ENCODE data around the gene WIPI1.

WIPI1 gene

GRCh38 chr17:68451670-68452354, 5.5 kb downstream of the WIPI1 start:
- H3K4me1 ChIP-seq (ENCODE audit: control insufficient read depth, insufficient read depth, low read length) = no peaks in the 10 kb centered on the region
- no CpG with 5 or more reads among the region's 5 CpGs for WGBS (ENCODE audit: insufficient coverage, insufficient read length)
- no peak overlapping the region for H3K27ac ChIP-seq (ENCODE audit: low read length)
- H3K4me3 ChIP-seq (ENCODE audit: low read length) = no peak overlapping the region
- H3K36me3 ChIP-seq (ENCODE audit: control insufficient read depth, insufficient read depth, low read length) = peaks cover 3% of the 10 kb centered on the region
- H3K9me3 ChIP-seq (ENCODE audit: control insufficient read depth, insufficient read depth, low read length) = no peaks in the 10 kb centered on the region
- no peak for DNase-seq (ENCODE audit: low read depth, low spot score)
- H3K27me3 ChIP-seq (ENCODE audit: control insufficient read depth, insufficient read depth, low read length) = no peaks in the 10 kb centered on the region

GRCh38 chr17:68450801-68451200, 6.5 kb downstream of the WIPI1 start:
- Histone ChIP-seq H3K4me3 (ENCODE audit: low read length) (no peak overlapping the region), H3K9me3 (ENCODE audit: control insufficient read depth, insufficient read depth, low read length) (no peaks in the 10 kb centered on the region), H3K27me3 (ENCODE audit: control insufficient read depth, insufficient read depth, low read length) (no peaks in the 10 kb centered on the region), H3K27ac (ENCODE audit: low read length) (no peak overlapping the region), H3K36me3 (ENCODE audit: control insufficient read depth, insufficient read depth, low read length) (peaks cover 3% of the 10 kb centered on the region), H3K4me1 (ENCODE audit: control insufficient read depth, insufficient read depth, low read length) (no peaks in the 10 kb centered on the region)
- DNase-seq (ENCODE audit: low read depth, low spot score) = no peak
- no CpG with 5 or more reads among the region's 14 CpGs for WGBS (ENCODE audit: insufficient coverage, insufficient read length)

- Histone ChIP-seq H3K27ac (ENCODE audit: low read length) (no peak overlapping the region), H3K36me3 (ENCODE audit: control insufficient read depth, insufficient read depth, low read length) (peaks cover 3% of the 10 kb centered on the region), H3K9me3 (ENCODE audit: control insufficient read depth, insufficient read depth, low read length) (no peaks in the 10 kb centered on the region), H3K4me3 (ENCODE audit: low read length) (no peak overlapping the region), H3K4me1 (ENCODE audit: control insufficient read depth, insufficient read depth, low read length) (no peaks in the 10 kb centered on the region), H3K27me3 (ENCODE audit: control insufficient read depth, insufficient read depth, low read length) (no peaks in the 10 kb centered on the region)
- no CpG with 5 or more reads among the region's 8 CpGs for WGBS (ENCODE audit: insufficient coverage, insufficient read length)
- no peak for DNase-seq (ENCODE audit: low read depth, low spot score)
Measured at GRCh38 chr17:68450391-68450790, 6.9 kb downstream of the WIPI1 start.

- Histone ChIP-seq H3K9me3 (ENCODE audit: control insufficient read depth, insufficient read depth, low read length) (no peaks in the 10 kb centered on the region), H3K27me3 (ENCODE audit: control insufficient read depth, insufficient read depth, low read length) (no peaks in the 10 kb centered on the region), H3K4me3 (ENCODE audit: low read length) (no peak overlapping the region), H3K36me3 (ENCODE audit: control insufficient read depth, insufficient read depth, low read length) (peaks cover 3% of the 10 kb centered on the region), H3K4me1 (ENCODE audit: control insufficient read depth, insufficient read depth, low read length) (no peaks in the 10 kb centered on the region), H3K27ac (ENCODE audit: low read length) (no peak overlapping the region)
- no peak for DNase-seq (ENCODE audit: low read depth, low spot score)
- no CpG with 5 or more reads among the region's 13 CpGs for WGBS (ENCODE audit: insufficient coverage, insufficient read length)
Measured at GRCh38 chr17:68449021-68449739, 8.1 kb downstream of the WIPI1 start.

- Histone ChIP-seq H3K4me3 (ENCODE audit: low read length) (no peak overlapping the region), H3K27me3 (ENCODE audit: control insufficient read depth, insufficient read depth, low read length) (no peaks in the 10 kb centered on the region), H3K27ac (ENCODE audit: low read length) (no peak overlapping the region), H3K4me1 (ENCODE audit: control insufficient read depth, insufficient read depth, low read length) (no peaks in the 10 kb centered on the region), H3K36me3 (ENCODE audit: control insufficient read depth, insufficient read depth, low read length) (peaks cover 3% of the 10 kb centered on the region), H3K9me3 (ENCODE audit: control insufficient read depth, insufficient read depth, low read length) (no peaks in the 10 kb centered on the region)
- no CpG with 5 or more reads among the region's 9 CpGs for WGBS (ENCODE audit: insufficient coverage, insufficient read length)
- no peak for DNase-seq (ENCODE audit: low read depth, low spot score)
Measured at GRCh38 chr17:68446626-68447041, 10.7 kb downstream of the WIPI1 start.

- Histone ChIP-seq H3K4me3 (ENCODE audit: low read length) (no peak overlapping the region), H3K27ac (ENCODE audit: low read length) (no peak overlapping the region), H3K4me1 (ENCODE audit: control insufficient read depth, insufficient read depth, low read length) (no peaks in the 10 kb centered on the region), H3K36me3 (ENCODE audit: control insufficient read depth, insufficient read depth, low read length) (peaks cover 3% of the 10 kb centered on the region), H3K9me3 (ENCODE audit: control insufficient read depth, insufficient read depth, low read length) (no peaks in the 10 kb centered on the region), H3K27me3 (ENCODE audit: control insufficient read depth, insufficient read depth, low read length) (no peaks in the 10 kb centered on the region)
- no CpG with 5 or more reads among the region's 8 CpGs for WGBS (ENCODE audit: insufficient coverage, insufficient read length)
- no peak for DNase-seq (ENCODE audit: low read depth, low spot score)
Measured at GRCh38 chr17:68445671-68446070, 11.6 kb downstream of the WIPI1 start.

GRCh38 chr17:68443972-68444464, 13.3 kb downstream of the WIPI1 start:
- no peaks in the 10 kb centered on the region for H3K27me3 ChIP-seq (ENCODE audit: control insufficient read depth, insufficient read depth, low read length)
- no peak overlapping the region for H3K4me3 ChIP-seq (ENCODE audit: low read length)
- H3K27ac ChIP-seq (ENCODE audit: low read length) = no peak overlapping the region
- WGBS (ENCODE audit: insufficient coverage, insufficient read length) = no CpG with 5 or more reads among the region's 11 CpGs
- H3K9me3 ChIP-seq (ENCODE audit: control insufficient read depth, insufficient read depth, low read length) = no peaks in the 10 kb centered on the region
- no peaks in the 10 kb centered on the region for H3K4me1 ChIP-seq (ENCODE audit: control insufficient read depth, insufficient read depth, low read length)
- H3K36me3 ChIP-seq (ENCODE audit: control insufficient read depth, insufficient read depth, low read length) = no peaks in the 10 kb centered on the region
- no peak for DNase-seq (ENCODE audit: low read depth, low spot score)

GRCh38 chr17:68441070-68441770, 16.1 kb downstream of the WIPI1 start:
- no peak overlapping the region for H3K4me3 ChIP-seq (ENCODE audit: low read length)
- no peaks in the 10 kb centered on the region for H3K9me3 ChIP-seq (ENCODE audit: control insufficient read depth, insufficient read depth, low read length)
- WGBS (ENCODE audit: insufficient coverage, insufficient read length) = no CpG with 5 or more reads among the region's 14 CpGs
- no peaks in the 10 kb centered on the region for H3K4me1 ChIP-seq (ENCODE audit: control insufficient read depth, insufficient read depth, low read length)
- H3K27ac ChIP-seq (ENCODE audit: low read length) = no peak overlapping the region
- no peaks in the 10 kb centered on the region for H3K36me3 ChIP-seq (ENCODE audit: control insufficient read depth, insufficient read depth, low read length)
- no peak for DNase-seq (ENCODE audit: low read depth, low spot score)
- no peaks in the 10 kb centered on the region for H3K27me3 ChIP-seq (ENCODE audit: control insufficient read depth, insufficient read depth, low read length)

- H3K27ac ChIP-seq (ENCODE audit: low read length) = no peak overlapping the region
- no peak for DNase-seq (ENCODE audit: low read depth, low spot score)
- H3K4me1 ChIP-seq (ENCODE audit: control insufficient read depth, insufficient read depth, low read length) = no peaks in the 10 kb centered on the region
Measured at GRCh38 chr17:68440526-68440925, 16.8 kb downstream of the WIPI1 start.

GRCh38 chr17:68439656-68440290, 17.5 kb downstream of the WIPI1 start:
- H3K36me3 ChIP-seq (ENCODE audit: control insufficient read depth, insufficient read depth, low read length) = no peaks in the 10 kb centered on the region
- no peaks in the 10 kb centered on the region for H3K27me3 ChIP-seq (ENCODE audit: control insufficient read depth, insufficient read depth, low read length)
- no peak overlapping the region for H3K27ac ChIP-seq (ENCODE audit: low read length)
- no peak for DNase-seq (ENCODE audit: low read depth, low spot score)
- H3K4me3 ChIP-seq (ENCODE audit: low read length) = no peak overlapping the region
- WGBS (ENCODE audit: insufficient coverage, insufficient read length) = no CpG with 5 or more reads among the region's 8 CpGs
- H3K4me1 ChIP-seq (ENCODE audit: control insufficient read depth, insufficient read depth, low read length) = no peaks in the 10 kb centered on the region
- H3K9me3 ChIP-seq (ENCODE audit: control insufficient read depth, insufficient read depth, low read length) = no peaks in the 10 kb centered on the region

More at GRCh38 chr17:68440526-68440925, 16.8 kb downstream of the WIPI1 start:
- Histone ChIP-seq H3K36me3 (ENCODE audit: control insufficient read depth, insufficient read depth, low read length) (no peaks in the 10 kb centered on the region), H3K27me3 (ENCODE audit: control insufficient read depth, insufficient read depth, low read length) (no peaks in the 10 kb centered on the region), H3K4me3 (ENCODE audit: low read length) (no peak overlapping the region), H3K9me3 (ENCODE audit: control insufficient read depth, insufficient read depth, low read length) (no peaks in the 10 kb centered on the region)
- WGBS (ENCODE audit: insufficient coverage, insufficient read length) = no CpG with 5 or more reads among the region's 2 CpGs
